HEK293 (cell line): ENCODE data around the gene COPS3.

Experiments
- KLF7 ChIP-seq: fragments of 450-650 bp; formaldehyde crosslinking; IDR thresholded peaks from 2 replicates; pipeline ENCODE4 v1.5.1; 2016; ENCODE audit warnings: missing biosample characterization, missing genetic modification characterization, borderline replicate concordance
- ZBTB1 ChIP-seq: fragments of 450-650 bp; formaldehyde crosslinking; IDR thresholded peaks from 2 replicates; pipeline ENCODE4 v1.5.1; 2016; ENCODE audit warnings: missing biosample characterization, missing genetic modification characterization
- ZBTB10 ChIP-seq: fragments of 450-650 bp; formaldehyde crosslinking; IDR thresholded peaks from 2 replicates; pipeline ENCODE4 v1.5.1; 2016; ENCODE audit warnings: missing biosample characterization, missing genetic modification characterization
- ZBTB17 ChIP-seq: fragments of 450-650 bp; formaldehyde crosslinking; IDR thresholded peaks from 2 replicates; pipeline ENCODE4 v1.5.1; 2016; ENCODE audit warnings: missing biosample characterization, missing genetic modification characterization
- ZBTB26 ChIP-seq: fragments of 450-650 bp; formaldehyde crosslinking; optimal IDR thresholded peaks from 2 replicates; pipeline ENCODE3; 2016; ENCODE audit warnings: missing biosample characterization, mild to moderate bottlenecking, missing genetic modification characterization
- ZBTB48 ChIP-seq: fragments of 450-650 bp; formaldehyde crosslinking; IDR thresholded peaks from 2 replicates; pipeline ENCODE4 v1.5.1; 2016; ENCODE audit warnings: missing biosample characterization, missing genetic modification characterization
- ZIC2 ChIP-seq: fragments of 450-650 bp; formaldehyde crosslinking; IDR thresholded peaks from 2 replicates; pipeline ENCODE4 v1.5.1; 2016; ENCODE audit warnings: missing biosample characterization, missing genetic modification characterization
- ZNF148 ChIP-seq: fragments of 450-650 bp; formaldehyde crosslinking; IDR thresholded peaks from 2 replicates; pipeline ENCODE4 v1.5.0; 2017; ENCODE audit warnings: missing biosample characterization, missing genetic modification characterization, borderline replicate concordance
- ZNF174 ChIP-seq: fragments of 450-650 bp; formaldehyde crosslinking; IDR thresholded peaks from 2 replicates; pipeline ENCODE4 v1.5.0; 2017; ENCODE audit warnings: missing biosample characterization, mild to moderate bottlenecking, missing genetic modification characterization
- ZNF184 ChIP-seq: fragments of 450-650 bp; IDR thresholded peaks from 2 replicates; pipeline ENCODE4 v1.5.1; 2018; ENCODE audit warnings: missing biosample characterization, mild to moderate bottlenecking, missing genetic modification characterization
- ZNF26 ChIP-seq: fragments of 450-650 bp; formaldehyde crosslinking; IDR thresholded peaks from 2 replicates; pipeline ENCODE4 v1.5.1; 2016; ENCODE audit warnings: missing biosample characterization, missing genetic modification characterization
- ZNF324 ChIP-seq: fragments of 450-650 bp; formaldehyde crosslinking; IDR thresholded peaks from 2 replicates; pipeline ENCODE4 v1.5.1; 2016; ENCODE audit warnings: missing biosample characterization, missing genetic modification characterization
- ZNF341 ChIP-seq: fragments of 450-650 bp; formaldehyde crosslinking; IDR thresholded peaks from 2 replicates; pipeline ENCODE4; 2016; ENCODE audit warnings: low read depth, missing biosample characterization, missing genetic modification characterization
- ZNF394 ChIP-seq: fragments of 450-650 bp; formaldehyde crosslinking; IDR thresholded peaks from 2 replicates; pipeline ENCODE4 v1.5.1; 2016; ENCODE audit warnings: missing biosample characterization, missing genetic modification characterization, mild to moderate bottlenecking, moderate library complexity, borderline replicate concordance
- ZNF416 ChIP-seq: fragments of 450-650 bp; formaldehyde crosslinking; IDR thresholded peaks from 2 replicates; pipeline ENCODE4 v1.5.1; 2016; ENCODE audit warnings: missing biosample characterization, missing genetic modification characterization
- ZNF510 ChIP-seq: fragments of 450-650 bp; formaldehyde crosslinking; IDR thresholded peaks from 2 replicates; pipeline ENCODE4 v1.5.1; 2018; ENCODE audit warnings: mild to moderate bottlenecking, missing genetic modification characterization, missing biosample characterization; ENCODE audit not compliant: insufficient replicate concordance
- ZNF530 ChIP-seq: fragments of 450-650 bp; formaldehyde crosslinking; IDR thresholded peaks from 2 replicates; pipeline ENCODE4 v1.5.1; 2016; ENCODE audit warnings: low read depth, missing biosample characterization, missing genetic modification characterization
- ZNF558 ChIP-seq: fragments of 450-650 bp; formaldehyde crosslinking; IDR thresholded peaks from 2 replicates; pipeline ENCODE4 v1.5.1; 2016; ENCODE audit warnings: missing biosample characterization, missing genetic modification characterization
- ZNF561 ChIP-seq: fragments of 450-650 bp; IDR thresholded peaks from 2 replicates; pipeline ENCODE4 v1.5.1; 2018; ENCODE audit warnings: missing biosample characterization, missing genetic modification characterization, borderline replicate concordance
- ZNF571 ChIP-seq: fragments of 450-650 bp; formaldehyde crosslinking; IDR thresholded peaks from 2 replicates; pipeline ENCODE4 v1.5.0; 2017; ENCODE audit warnings: missing biosample characterization, missing genetic modification characterization
- ZNF629 ChIP-seq: fragments of 450-650 bp; formaldehyde crosslinking; IDR thresholded peaks from 2 replicates; pipeline ENCODE4 v1.5.1; 2017; ENCODE audit warnings: missing biosample characterization, missing genetic modification characterization
- ZNF654 ChIP-seq: fragments of 450-650 bp; formaldehyde crosslinking; IDR thresholded peaks from 2 replicates; pipeline ENCODE4 v1.5.1; 2016; ENCODE audit warnings: low read depth, missing biosample characterization, missing genetic modification characterization
- ZNF664 ChIP-seq: fragments of 450-650 bp; formaldehyde crosslinking; IDR thresholded peaks from 2 replicates; pipeline ENCODE4 v1.5.1; 2016; ENCODE audit warnings: missing biosample characterization, missing genetic modification characterization
- ZNF704 ChIP-seq: fragments of 450-650 bp; formaldehyde crosslinking; IDR thresholded peaks from 2 replicates; pipeline ENCODE4 v1.5.1; 2016; ENCODE audit warnings: missing biosample characterization, missing genetic modification characterization
- ZNF777 ChIP-seq: fragments of 450-650 bp; formaldehyde crosslinking; IDR thresholded peaks from 2 replicates; pipeline ENCODE4 v1.5.1; 2017; ENCODE audit warnings: missing biosample characterization, missing genetic modification characterization, borderline replicate concordance
- ZNF837 ChIP-seq: fragments of 450-650 bp; formaldehyde crosslinking; IDR thresholded peaks from 2 replicates; pipeline ENCODE4 v1.5.1; 2016; ENCODE audit warnings: missing biosample characterization, missing genetic modification characterization
- ZSCAN30 ChIP-seq: fragments of 450-650 bp; IDR thresholded peaks from 2 replicates; pipeline ENCODE4 v1.5.1; 2018; ENCODE audit warnings: missing biosample characterization, mild to moderate bottlenecking, missing genetic modification characterization, moderate library complexity
- ZSCAN4 ChIP-seq: fragments of 450-650 bp; formaldehyde crosslinking; IDR thresholded peaks from 2 replicates; pipeline ENCODE4 v1.5.1; 2017; ENCODE audit warnings: missing biosample characterization, missing genetic modification characterization

The COPS3 gene

GRCh38 chr17:17237026-17237799 lies 43.8 kb downstream of the COPS3 start, which contains the start of gene FLCN (continued):
- peak; percentile 70; the same call in 1 of the 2 replicates for TF ChIP-seq KLF7 (tag by site-specific recombination)
- 0 out of 2 replicates have a peak, but pooled peaks have one; percentile 19 for TF ChIP-seq ZBTB10
- peak; percentile 19; the same call in 1 of the 2 replicates for TF ChIP-seq ZNF148
- TF ChIP-seq ZNF394 (tag by site-specific recombination) = 0 out of 2 replicates have a peak, but pooled peaks have one; percentile 49
- no peak for TF ChIP-seq ZNF561 (tag by site-specific recombination)
- TF ChIP-seq ZSCAN30 (tag by site-specific recombination) = peak; percentile 42; the same call in 1 of the 2 replicates
- TF ChIP-seq ZNF341 (tag by site-specific recombination) = peak; percentile 69; the same call in 1 of the 2 replicates
- TF ChIP-seq ZNF777 = peak; percentile 91
- peak; percentile 82 for TF ChIP-seq ZNF324 (tag by site-specific recombination)
- TF ChIP-seq ZBTB26 = peak; percentile 95
- peak; percentile 83 for TF ChIP-seq ZBTB17 (tag by site-specific recombination)
- TF ChIP-seq ZNF654 (tag by site-specific recombination) = peak; percentile 12; the same call in 1 of the 2 replicates
- TF ChIP-seq ZNF416 (tag by site-specific recombination) = 0 out of 2 replicates have a peak, but pooled peaks have one; percentile 18
- no peak for TF ChIP-seq ZNF530 (tag by site-specific recombination)
- peak; percentile 53; the same call in 1 of the 2 replicates for TF ChIP-seq ZBTB1 (tag by site-specific recombination)
- TF ChIP-seq ZNF571 (tag by site-specific recombination) = no peak
- peak; percentile 23 for TF ChIP-seq ZNF629 (tag by site-specific recombination)
- TF ChIP-seq ZNF174 (tag by site-specific recombination) = no peak
- no peak for TF ChIP-seq ZNF26 (tag by site-specific recombination)
- TF ChIP-seq ZBTB48 (tag by site-specific recombination) = 0 out of 2 replicates have a peak, but pooled peaks have one; percentile 57
- TF ChIP-seq ZNF704 (tag by site-specific recombination) = no peak
- no peak for TF ChIP-seq ZNF664 (tag by site-specific recombination)
- 0 out of 2 replicates have a peak, but pooled peaks have one; percentile 11 for TF ChIP-seq ZNF558 (tag by site-specific recombination)
- peak; percentile 57 for TF ChIP-seq ZIC2 (tag by site-specific recombination)
- no peak for TF ChIP-seq ZNF510 (tag by site-specific recombination)
- 0 out of 2 replicates have a peak, but pooled peaks have one; percentile 42 for TF ChIP-seq ZSCAN4 (tag by site-specific recombination)
- 0 out of 2 replicates have a peak, but pooled peaks have one; percentile 36 for TF ChIP-seq ZNF184 (tag by site-specific recombination)
- 0 out of 2 replicates have a peak, but pooled peaks have one; percentile 42 for TF ChIP-seq ZNF837 (tag by site-specific recombination)
